Activated effector memory CD4-positive, alpha-beta T cell treated with anti-CD3 and anti-CD28 coated beads, Interleukin-2, amount 50 U/mL, for 16 hours (primary cell): Measurements from ENCODE around the gene CMC1.

Source experiments
- DNase-seq: peaks from one replicate; pipeline ENCODE4 v3.0.0-alpha.2; 2020

CMC1 gene

DNA sequence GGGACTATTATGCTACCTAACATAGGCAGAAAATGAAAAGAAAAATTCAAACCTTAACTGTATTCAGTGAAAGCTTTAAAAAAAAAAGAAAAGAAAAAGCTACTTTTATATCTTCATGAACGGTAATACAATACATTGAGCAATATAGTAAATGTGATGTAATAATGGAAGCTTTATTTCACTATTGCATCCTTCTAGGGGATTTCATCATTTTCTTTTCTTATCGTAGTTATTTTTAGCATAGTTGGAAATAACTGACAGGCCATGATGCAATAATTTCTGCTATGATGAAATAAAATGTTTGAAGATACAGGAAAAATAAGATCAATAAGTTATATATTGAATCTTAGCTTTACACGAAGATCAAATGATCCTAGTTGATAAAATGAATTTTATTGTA is 66.8 kb downstream of the CMC1 start:
- DNase-seq: no peak

DNA sequence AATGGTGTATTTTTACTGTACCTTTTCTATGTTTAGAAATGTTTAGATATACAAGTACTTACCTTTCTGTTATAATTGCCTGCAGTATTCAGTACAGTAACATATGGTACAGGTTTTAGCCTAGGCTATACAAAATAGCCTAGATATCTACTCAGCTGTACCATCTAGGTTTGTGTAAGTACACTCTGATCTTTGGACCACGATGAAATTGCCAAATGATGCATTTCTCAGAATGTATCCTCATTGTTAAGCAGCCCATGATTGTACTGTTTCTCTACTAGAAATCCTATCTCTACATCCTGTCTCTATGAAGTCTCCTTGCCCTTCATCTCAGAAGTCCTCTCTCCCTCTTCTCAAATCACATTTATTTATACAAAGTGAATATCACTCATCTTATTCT is 74.3 kb downstream of the CMC1 start:
- no peak for DNase-seq

DNA sequence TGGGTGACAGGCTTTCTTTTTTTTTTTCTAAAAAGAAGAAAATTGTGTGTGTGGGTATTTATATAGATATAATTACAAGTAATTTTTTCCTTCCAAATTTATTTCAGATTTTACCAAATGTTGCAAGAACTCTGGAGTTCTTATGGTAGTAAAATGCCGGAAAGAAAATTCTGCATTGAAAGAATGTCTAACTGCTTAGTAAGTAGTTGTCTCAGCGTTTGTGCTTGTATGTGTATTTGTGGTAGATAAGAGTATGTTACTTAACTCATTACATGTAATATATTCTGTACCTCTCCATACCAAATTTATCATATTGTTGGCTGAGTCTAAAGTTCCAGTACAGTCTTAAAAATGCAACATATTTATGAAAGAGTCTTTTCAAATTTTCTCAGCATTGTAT is 74.8 kb downstream of the CMC1 start:
- DNase-seq: no peak

DNA sequence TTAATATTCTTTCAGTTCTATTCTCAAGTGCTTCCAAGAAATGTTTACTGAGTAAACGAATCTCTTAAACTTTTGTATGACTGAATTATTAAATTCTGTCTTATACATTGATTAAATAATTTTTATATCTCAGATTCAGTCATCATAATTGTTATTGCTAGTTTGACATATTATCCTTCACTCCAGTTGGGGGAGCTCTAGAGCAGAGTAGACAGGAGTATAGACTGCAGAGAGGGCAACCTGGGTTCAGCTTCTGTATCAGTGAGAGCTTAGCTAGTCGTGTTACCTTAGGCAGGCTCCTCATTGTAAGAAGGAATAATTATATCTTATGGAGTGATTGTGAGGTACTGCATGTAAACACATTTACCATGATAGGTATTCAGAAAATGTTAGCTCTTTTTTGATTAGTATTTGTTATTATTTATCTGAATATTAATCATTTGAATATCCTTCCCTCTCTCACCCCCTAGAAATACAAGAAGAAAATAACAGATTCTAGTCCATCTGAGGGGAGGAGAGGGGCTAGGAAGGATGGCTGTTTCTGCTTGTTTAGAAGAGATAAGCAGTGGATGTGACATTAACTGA is 76.1 kb downstream of the CMC1 start:
- no peak for DNase-seq

DNA sequence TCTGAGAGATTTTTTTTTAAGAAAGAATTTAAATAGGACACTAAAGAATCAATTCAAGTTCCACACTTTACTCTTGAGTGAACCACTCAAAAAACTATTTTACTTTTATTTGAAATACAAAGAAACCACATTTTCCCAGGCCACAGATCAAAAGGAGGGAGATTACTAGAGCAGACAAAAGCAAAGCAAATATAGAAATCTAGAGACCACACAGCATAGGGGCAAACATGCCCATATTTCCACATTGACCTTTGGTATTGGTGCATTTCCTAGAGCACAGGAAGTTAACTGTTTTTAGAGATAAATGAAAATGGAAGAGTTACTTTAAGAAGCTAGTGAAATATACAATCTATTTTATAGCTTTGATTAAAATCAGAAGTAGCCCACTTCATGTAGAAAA is 79.6 kb downstream of the CMC1 start:
- DNase-seq: no peak

DNA sequence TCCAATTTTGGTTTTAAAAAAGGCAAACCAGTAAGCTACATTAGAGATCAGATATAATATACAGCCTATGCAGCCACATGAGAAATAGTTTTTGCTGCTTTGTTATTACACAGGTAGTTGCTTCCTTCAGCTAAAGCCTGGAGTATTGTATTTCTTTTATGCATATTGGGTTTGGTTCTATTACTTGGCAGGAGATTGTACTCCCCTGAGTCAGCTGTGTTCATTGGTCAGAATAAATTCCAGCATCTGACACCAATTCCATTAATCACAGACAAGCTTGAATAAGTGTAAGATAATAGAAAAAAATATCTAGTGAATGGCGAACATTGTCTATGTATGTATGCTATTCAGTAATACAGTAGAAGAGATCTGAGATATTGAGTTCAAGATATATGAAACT is 81.0 kb downstream of the CMC1 start:
- DNase-seq: no peak

DNA sequence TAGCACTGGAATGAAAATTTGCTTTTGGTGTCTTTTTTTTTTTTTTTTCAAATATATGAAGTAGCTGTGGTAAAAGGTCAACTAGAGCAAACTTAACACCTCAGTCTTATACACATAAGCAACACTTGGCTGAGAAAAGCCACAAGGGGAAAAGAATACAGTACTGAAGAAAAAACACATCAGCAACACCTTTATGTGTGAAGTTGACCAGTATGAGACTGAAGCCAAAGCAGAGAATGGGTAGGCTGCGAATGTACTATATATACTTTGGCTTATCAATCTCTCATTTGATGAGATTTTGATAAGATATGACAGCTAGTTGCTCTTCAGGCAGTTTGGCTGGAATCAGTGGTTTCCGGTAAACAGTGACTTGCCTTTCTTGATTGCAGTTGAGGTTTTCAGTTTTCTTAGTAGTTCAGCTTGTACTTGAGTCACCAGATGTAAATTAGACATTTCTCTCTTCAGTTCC is 85.1 kb downstream of the CMC1 start:
- no peak for DNase-seq

DNA sequence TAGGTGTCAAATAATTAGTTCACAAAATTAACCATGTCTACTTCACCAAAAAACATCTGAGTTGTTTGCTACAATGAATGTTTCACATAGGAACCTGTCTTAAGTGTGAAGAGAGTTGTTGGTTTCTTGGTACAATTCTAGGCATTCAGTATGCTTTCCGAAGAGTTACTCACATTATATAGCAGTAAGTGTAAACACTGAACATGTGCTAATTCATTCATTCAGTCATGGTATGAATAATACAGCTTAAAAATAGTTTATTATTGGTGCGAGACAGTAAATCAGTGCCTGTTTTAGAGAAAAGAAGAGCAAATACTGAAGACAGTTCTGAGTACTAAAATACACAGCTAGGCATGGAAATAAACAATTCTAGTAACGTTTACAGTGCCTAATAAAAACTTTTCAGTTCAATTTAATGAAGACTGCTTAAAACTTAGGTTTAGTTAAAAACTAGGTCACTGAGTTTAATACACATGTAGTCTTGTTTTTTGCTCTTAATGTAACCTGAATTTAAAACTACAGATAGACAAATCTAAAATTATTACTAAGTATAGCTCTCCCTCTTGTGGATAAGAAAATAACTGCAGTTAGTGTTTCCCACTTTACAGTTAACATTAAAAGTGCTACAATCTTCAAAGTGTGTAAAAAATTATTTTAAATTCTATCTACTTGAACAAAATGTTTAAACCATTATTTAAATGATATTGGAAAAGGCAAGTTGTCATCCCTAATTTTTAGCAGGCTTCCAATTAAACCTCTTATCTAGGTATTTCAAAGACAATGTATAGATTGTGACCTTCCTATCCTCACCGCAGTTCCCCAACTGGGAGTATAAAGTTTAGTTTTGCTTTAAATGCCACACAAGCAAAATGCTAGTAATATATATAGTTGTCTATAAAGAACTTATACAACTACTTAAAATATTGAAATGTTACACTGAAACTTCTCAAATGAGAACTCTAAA is 87.1 kb downstream of the CMC1 start:
- no peak for DNase-seq

DNA sequence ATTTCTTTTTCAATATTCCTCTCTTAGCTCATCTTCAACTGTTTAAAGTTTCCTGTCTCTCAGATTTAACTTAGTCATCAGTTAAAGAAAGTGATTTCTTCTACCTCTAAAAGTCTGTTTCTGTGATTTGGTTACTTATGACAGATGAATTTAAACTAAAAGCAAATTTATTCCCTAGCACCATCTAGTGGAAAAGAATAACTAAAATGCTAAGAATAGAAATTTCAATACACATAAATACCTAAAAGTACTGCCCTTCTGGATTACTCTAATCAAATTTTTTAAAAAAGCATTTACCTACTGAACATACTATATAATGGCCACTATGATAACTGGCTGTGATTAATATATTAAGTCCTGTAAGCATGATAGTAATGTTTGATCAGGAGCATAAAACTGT is 93.1 kb downstream of the CMC1 start:
- DNase-seq: no peak

DNA sequence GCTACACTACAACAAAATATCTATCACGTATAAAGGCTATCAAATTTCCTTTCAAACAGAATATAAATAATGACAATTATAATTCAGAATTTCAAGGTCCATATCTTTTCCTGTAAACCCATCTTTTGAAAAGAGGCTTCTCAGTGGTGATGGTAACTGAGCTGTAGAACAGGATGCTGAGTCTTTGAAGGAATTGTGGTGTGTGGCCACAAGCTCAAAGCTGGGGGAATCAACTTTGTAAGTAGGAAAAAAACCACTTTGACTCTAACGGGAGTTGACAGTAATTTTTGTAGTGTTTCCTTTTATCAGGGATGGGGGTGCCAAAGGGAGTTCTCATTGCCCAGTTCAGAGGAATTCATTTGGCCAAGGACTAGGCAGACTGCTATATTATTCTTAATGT is 93.8 kb downstream of the CMC1 start:
- DNase-seq: no peak

DNA sequence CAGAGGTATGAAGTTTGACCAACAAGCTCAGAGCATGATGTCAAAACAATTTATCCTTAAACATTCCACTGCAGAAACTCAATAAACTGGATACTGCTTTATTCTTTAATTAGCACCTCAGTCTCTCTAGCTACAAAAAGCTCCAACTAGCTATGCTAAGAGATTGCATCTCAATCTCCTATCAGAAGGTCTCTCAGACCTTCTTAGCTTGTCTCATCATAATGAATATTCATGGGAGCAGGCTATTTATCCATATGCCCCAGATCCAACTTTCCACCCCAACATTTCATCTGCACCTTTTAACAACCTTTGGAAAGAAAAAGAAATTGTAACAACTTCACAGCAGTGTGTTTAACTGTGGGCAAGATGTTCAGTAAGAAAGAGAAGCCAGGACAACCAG is 95.8 kb downstream of the CMC1 start:
- DNase-seq: no peak

DNA sequence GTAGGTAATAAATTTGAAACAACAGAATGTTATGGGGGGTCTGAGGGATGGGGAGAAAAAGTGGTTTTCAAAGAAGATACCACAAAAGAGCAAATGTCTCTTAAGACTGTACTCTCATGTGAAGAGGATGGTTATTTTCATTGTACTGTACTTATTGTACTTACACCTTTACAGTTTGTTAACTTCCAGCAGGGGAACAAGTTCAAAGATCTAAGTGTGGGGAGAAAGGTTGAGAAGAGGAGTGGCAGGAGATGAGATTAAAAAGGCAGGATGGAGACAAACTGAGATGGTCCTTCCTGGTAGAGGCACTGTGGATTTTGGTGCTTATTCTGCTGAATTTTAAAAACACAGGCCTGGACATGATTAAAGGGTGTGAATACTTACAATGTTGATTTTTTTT is 101.7 kb downstream of the CMC1 start:
- no peak for DNase-seq

DNA sequence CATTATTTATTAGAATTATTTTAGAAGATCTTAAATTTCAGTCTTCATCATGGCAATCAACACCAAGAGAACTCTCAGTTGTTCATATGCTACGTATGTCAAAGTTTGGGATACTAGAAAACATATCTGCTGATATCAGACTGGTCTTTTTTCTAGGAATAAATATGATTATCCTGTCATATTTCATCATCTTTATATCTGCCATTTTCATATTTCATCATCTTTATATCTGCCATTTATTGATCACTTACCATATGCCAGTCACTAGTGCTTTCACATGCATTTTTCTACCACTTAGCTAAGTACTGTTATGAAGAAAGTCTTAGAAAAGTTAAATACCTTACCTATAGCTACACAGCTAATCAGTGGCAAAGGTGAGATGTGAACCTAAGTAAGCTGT is 104.3 kb downstream of the CMC1 start:
- DNase-seq: no peak

DNA sequence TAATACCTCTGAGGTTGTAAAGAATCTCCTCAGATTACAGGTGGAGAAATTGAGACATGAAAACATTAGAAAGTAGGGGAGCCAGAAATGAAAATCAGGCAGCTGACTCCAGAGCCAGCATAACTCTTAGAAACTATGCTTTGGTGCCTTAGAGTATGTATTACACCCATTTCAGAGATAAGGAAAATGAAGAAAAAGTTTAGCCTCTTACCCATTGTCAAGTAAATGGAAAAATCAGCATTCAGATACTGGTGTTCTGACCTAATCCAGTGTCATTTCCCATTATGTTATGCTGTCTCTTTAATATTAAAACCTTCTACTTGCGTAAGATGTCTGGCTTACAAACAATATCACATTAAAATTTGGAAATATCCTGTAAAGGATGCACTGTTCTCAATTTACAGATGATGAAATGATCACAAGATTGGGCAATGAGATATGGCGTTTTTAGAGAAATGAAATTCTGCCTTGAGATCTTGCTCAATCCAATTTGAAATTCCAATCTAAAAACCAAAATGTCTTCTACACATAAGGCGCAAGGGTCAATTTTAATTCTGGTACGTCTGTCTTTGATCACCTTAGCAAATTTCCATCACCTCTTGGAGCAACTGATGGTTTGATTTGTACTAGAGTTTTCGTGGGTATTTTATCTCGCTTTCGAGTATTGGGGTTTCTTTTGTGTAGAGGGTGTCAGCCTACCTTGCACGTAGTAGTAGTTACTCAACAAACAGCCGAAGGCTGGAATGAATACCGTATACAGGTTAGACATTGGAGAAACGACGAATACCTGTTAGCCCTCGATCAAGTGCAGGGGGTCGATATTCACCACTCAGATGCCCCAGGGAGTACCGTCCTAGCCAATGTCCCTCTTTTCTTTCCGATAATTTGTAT is 106.2 kb downstream of the CMC1 start:
- DNase-seq: no peak

DNA sequence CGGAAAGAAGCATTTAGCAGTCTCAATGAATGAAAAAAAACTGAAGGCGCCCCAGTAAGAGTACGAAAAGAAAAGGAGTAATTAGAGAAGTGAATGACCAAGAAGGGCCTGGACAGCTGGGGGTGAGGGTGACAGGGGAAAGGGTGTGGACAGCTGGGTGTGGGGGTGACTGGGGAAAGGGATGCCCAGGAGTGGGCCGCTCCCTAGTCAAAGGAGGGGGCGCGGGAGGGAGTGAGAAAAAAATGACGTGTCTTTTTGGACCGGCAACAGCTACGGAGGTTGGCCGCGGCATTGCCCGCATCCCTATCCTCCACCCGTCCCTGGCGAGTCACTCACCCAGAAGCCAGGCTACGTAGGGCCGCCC is 106.8 kb downstream of the CMC1 start:
- DNase-seq: no peak

DNA sequence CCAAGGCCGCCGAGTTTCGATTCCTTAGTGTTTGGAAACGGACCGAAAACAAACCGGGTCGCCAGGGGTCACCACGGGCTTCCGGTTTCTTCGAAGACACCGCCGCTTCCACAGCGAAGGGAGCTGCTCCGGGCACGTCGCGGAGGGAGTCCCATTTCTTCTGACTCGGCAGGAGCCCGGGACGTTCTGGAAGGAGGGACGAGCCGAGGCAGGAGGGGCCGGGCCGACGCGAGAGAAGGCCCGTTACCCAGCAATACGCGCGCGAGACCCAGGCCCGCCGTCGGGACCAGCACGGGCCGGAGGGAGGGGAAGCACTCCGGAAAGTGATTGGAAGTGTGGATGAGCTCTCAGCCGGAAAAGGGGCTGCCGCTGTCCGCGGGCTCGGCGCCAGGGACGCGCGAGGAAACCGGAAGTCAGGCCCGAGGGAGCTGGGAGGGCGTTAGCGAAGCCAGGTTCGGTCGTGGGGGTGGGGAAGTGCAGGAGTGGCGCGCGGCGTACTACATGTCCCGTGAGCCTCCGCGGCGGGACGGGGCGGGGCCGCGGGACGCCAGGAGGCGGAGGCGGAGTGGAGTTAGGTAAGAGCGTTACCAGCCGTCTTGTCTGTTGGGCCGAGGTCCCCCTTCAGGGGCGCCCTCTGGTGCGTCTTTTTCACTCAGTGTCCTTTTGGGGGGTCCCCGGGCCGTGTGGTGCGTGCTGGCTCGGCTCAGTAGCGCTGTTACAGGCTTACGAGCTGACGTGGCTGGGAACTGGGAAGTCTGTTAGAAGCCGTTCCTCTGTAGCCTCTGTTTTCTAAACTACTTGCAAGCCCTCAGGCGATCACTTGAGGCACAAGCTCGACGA is 107.4 kb downstream of the CMC1 start, which contains the start of the genes AZI2 and ZCWPW2:
Gene AZI2 (minus strand): TSS at position 196 of the 840 bp plus-strand sequence. CDS start 8,207 bp downstream, outside the sequence.
Gene ZCWPW2 (plus strand): TSS at position 93 of the 840 bp plus-strand sequence. CDS start 64,348 bp downstream, outside the sequence.
- peak; percentile 97 for DNase-seq

DNA sequence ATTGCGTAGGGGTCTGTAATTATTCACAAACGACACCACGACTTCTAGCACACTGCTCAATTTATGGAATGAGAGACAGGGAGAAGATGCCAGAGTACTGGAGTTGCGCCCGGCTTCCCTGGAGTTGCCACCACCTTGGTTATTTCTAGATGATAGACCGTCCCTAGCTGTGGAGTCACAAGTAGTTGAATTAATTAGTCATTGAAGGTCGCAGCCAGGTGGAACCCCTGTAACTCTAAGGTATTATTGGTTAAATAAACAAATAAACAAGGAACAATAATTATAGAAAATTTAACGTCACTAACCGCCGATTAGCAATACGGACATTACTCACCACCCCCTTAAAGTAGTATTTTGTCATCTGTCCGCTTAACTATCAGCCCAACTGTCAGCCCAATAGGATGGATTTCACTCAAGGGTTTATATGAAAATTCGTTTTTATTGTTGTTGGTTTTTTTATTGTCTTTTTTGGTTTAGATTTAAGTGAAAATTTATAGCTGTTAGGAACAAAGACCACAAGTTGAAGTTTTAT is 108.1 kb downstream of the CMC1 start:
- DNase-seq: no peak
